Measurements from ENCODE around the gene SDK2. TPM values are rescaled to one million over a fixed set of nuclear protein-coding genes. Genes with fewer than 3 reads are reported as not detected.

SDK2 gene
- total and polyA plus RNA-seq, 2 of the 8 experiments (the other 6 are each of a cell fraction or from before 2014, with no cell fraction given), result 3.9 to 4.1 TPM

DNA sequence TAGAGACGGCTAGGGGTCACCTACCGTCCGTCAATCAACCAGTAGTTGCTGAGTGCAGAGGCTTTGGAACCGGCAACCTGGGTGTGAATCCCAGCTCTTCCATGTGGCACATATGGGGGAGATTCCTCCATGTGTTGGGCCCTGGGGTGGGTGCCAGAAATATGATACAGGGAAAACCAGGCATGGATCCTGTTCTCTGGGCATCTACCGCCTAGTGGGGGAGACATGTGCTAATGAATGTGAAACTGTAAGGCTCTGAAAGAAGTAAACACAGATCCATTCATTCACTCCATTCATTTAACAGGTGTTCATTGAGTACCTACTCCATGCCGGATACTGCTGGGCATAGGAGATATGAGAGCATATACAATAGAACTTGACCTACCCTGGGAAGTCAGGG is 39.5 kb upstream of the SDK2 start:
- Histone ChIP-seq H3K4me3 (ENCODE audit: extremely low read depth in 1 of 4, insufficient read depth in 2 of 4, low read depth in 3 of 4, low read length in 4 of 4) (no peak overlapping the region), H2BK120ac (replicated peaks; ENCODE audit: low read depth, low read length) (no peak overlapping the region), H4K91ac (replicated peaks; ENCODE audit: insufficient read length, low read length) (no peak overlapping the region), H3K9ac (replicated peaks in 1 of 4; ENCODE audit: extremely low read depth in 1 of 4, low read depth in 3 of 4, low read length in 3 of 4) (no peak overlapping the region), H3K27me3 (replicated peaks in 1 of 4; ENCODE audit: control insufficient read depth in 3 of 4, extremely low read depth in 1 of 4, insufficient read depth in 3 of 4, low read length in 3 of 4) (no peaks in the 10 kb centered on the region; a peak in 2 of 7 replicates), H4K20me1 (replicated peaks in 1 of 2; ENCODE audit: control insufficient read depth in 1 of 2, insufficient read depth in 2 of 2, low read length in 2 of 2) (peaks cover 0 to 2% of the 10 kb centered on the region in 2 experiments), H3K56ac (replicated peaks; ENCODE audit: insufficient read length, low read depth, low read length) (no peak overlapping the region), H3K14ac (ENCODE audit: insufficient read length) (no peak overlapping the region), H2BK15ac (ENCODE audit: low read length) (peak overlapping the region; percentile 73; the same call in 1 of the 2 replicates), H3K79me2 (ENCODE audit: control insufficient read depth in 1 of 2, insufficient read depth in 2 of 2, low read length in 2 of 2) (no peaks in the 10 kb centered on the region), H3K4ac (replicated peaks; ENCODE audit: insufficient read length, low read depth, low read length) (no peak overlapping the region), H2BK12ac (ENCODE audit: low read depth, low read length) (peak overlapping the region; percentile 55; the same call in 1 of the 2 replicates), H3K23ac (ENCODE audit: insufficient read length) (no peak overlapping the region), H4K8ac (ENCODE audit: extremely low read depth, insufficient read depth, low read length) (no peak overlapping the region), H2BK5ac (ENCODE audit: low read depth, low read length) (peak overlapping the region; percentile 22; the same call in 1 of the 2 replicates), H3K79me1 (ENCODE audit: low read depth, low read length) (no peaks in the 10 kb centered on the region), H3K9me3 (ENCODE audit: insufficient read depth in 2 of 2, low read depth in 1 of 2, low read length in 1 of 2) (peaks cover 4 to 5% of the 10 kb centered on the region in 2 experiments; a peak in 2 of 4 replicates), H2BK20ac (ENCODE audit: low read length) (peak overlapping the region; percentile 66; the same call in 1 of the 2 replicates), H2AK5ac (ENCODE audit: low read depth, low read length) (no peak overlapping the region), H3K18ac (ENCODE audit: extremely low read depth, low read length) (no peak overlapping the region), H2AFZ (ENCODE audit: low read length) (no peak overlapping the region), H3K27ac (ENCODE audit: low read depth, low read length) (no peak overlapping the region), H3K4me2 (ENCODE audit: insufficient read depth in 1 of 2, low read depth in 2 of 2, low read length in 2 of 2) (no peak overlapping the region), H3K23me2 (ENCODE audit: low read depth, low read length) (peaks cover 3% of the 10 kb centered on the region; the same call in 1 of the 2 replicates), H4K5ac (ENCODE audit: insufficient read length, low read depth, low read length) (no peak overlapping the region), H3K4me1 (replicated peaks in 1 of 4; ENCODE audit: control insufficient read depth in 3 of 4, insufficient read depth in 4 of 4, low read length in 3 of 4) (peaks cover 6 to 19% (median 11%) of the 10 kb centered on the region in 4 experiments; a peak in 6 of 7 replicates), H3K36me3 (ENCODE audit: control insufficient read depth in 2 of 4, insufficient read depth in 4 of 4, low read length in 3 of 4) (no peaks in the 10 kb centered on the region)
- CTCF ChIA-PET (ENCODE audit: partially characterized antibody), result interaction anchor here (1.0 kb wide), 1 partner anchor 27 kb away, joined by 4 read pairs; no protein-coding TSS in a partner anchor
- 92% methylated on average over 6 of the region's 6 CpGs; no CpG with 5 or more reads in 1 of the 2 experiments for WGBS, 2 experiments (ENCODE audit: extremely low coverage in 1 of 2, insufficient coverage in 1 of 2, insufficient read length in 1 of 2, insufficient replicate concordance in 2 of 2, low coverage in 1 of 2, low lambda C conversion rate in 2 of 2, missing lambda C conversion rate in 1 of 2)
- DNase-seq (ENCODE audit: low read depth in 1 of 2, low spot score in 2 of 2), result no peak
- POLR2A ChIA-PET (ENCODE audit: partially characterized antibody), result no interaction called here
- no peak for FAIRE-seq
- TF ChIP-seq CBX5 (IDR thresholded peaks at IDR 0.05; ENCODE audit: low read depth, low read length) (no peak), HDAC6 (IDR thresholded peaks at IDR 0.05; ENCODE audit: low read depth, low read length) (no peak), CBX8 (IDR thresholded peaks at IDR 0.05; ENCODE audit: borderline replicate concordance, low read depth, low read length) (no peak), KDM1A (IDR thresholded peaks at IDR 0.05; ENCODE audit: borderline replicate concordance, low read length) (no peak), CHD2 (IDR thresholded peaks at IDR 0.05; ENCODE audit: low read length) (no peak), RBBP5 (IDR thresholded peaks at IDR 0.05; ENCODE audit: borderline replicate concordance, low read depth, low read length) (no peak), BRCA1 (IDR thresholded peaks at IDR 0.05; ENCODE audit: low read depth, low read length) (no peak), JUND (IDR thresholded peaks at IDR 0.05; ENCODE audit: low read length) (no peak), SIN3A (conservative IDR thresholded peaks at IDR 0.05 in 1 of 2, IDR thresholded peaks at IDR 0.05 in 1 of 2; ENCODE audit: low read depth in 1 of 2, low read length in 2 of 2) (no peak), TAF1 (IDR thresholded peaks at IDR 0.05; ENCODE audit: low read depth, low read length) (no peak), SIX5 (IDR thresholded peaks at IDR 0.05; ENCODE audit: low read depth, low read length) (no peak), TBP (IDR thresholded peaks at IDR 0.05; ENCODE audit: low read depth, low read length) (no peak), CHD1 (IDR thresholded peaks at IDR 0.05; ENCODE audit: low read depth, low read length) (no peak)
- TF ChIP-seq, protein P1, sequence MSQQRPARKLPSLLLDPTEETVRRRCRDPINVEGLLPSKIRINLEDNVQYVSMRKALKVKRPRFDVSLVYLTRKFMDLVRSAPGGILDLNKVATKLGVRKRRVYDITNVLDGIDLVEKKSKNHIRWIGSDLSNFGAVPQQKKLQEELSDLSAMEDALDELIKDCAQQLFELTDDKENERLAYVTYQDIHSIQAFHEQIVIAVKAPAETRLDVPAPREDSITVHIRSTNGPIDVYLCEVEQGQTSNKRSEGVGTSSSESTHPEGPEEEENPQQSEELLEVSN (IDR thresholded peaks at IDR 0.05), result no peak
